Middle frontal gyrus (tissue), 1 donor: ENCODE results near the gene ARSI.

Source experiments
- DNase-seq: peaks from one replicate; pipeline ENCODE4 v3.0.0-alpha.2; 2015; ENCODE audit warnings: low spot score; ENCODE audit errors: extremely low spot score

The ARSI gene

GRCh38 chr5:150327139-150327538, 24.4 kb upstream of the ARSI start:
- no peak for DNase-seq

DNA sequence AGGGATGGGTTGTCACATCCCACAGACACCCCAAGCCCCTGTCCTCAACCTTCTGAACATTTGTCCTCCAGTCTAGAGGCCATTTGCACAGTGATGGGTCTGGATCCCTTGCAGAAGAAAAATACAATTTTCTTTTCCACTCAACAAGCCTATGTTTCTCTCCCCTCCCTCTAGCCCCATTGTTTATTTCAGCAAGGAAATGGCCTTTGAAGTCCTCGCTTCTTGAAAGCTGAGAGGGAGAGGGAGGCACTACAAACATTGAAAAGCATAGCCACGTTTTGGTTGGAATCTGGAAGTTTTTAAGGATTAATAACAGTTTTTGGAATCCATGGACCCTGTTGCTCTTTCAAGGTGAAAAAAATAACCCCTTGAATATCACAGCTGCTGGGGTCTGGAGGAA, 24.0 kb upstream of the ARSI start:
- DNase-seq: no peak

- DNase-seq: no peak
Measured at GRCh38 chr5:150325426-150325825, 22.7 kb upstream of the ARSI start.

GRCh38 chr5:150323819-150324218, 21.1 kb upstream of the ARSI start:
- DNase-seq: no peak

DNA sequence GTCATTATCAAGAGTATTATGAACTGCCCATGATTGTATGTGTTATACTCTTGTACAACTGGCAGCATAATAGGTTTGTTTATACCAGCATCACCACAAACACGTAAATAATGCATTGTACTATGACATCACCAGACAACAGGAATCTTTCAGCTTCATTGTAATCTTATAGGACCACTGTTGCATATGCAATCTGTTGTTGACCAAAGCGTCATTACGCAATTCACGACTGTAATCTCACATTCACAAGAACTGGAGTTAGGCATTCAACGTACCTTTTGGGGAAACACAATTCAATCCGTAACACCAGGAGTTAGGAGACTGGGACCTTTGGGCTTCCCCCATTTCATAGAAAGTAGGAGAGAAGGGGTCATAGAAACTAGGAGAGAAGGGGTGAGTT, 20.4 kb upstream of the ARSI start:
- no peak for DNase-seq

- DNase-seq: no peak
Measured at GRCh38 chr5:150322202-150322601, 19.5 kb upstream of the ARSI start.

DNA sequence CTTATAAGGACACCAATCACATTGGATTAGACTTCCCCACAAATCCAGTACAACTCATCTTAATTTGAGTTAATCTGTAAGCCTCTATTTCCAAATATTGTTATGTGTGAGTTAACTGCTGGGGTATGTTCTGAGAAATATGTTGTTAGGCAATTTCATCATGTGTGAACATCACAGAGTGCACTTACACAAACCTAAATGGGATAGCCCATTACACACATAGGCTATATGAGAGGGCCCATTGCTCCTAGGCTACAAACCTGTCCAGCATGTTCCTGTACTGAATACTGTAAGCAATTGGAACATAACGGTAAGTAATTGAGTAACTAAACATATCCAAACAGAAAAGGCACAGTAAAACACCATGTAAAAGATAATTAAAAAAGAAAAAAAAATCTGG, 19.1 kb upstream of the ARSI start:
- DNase-seq: no peak

DNA sequence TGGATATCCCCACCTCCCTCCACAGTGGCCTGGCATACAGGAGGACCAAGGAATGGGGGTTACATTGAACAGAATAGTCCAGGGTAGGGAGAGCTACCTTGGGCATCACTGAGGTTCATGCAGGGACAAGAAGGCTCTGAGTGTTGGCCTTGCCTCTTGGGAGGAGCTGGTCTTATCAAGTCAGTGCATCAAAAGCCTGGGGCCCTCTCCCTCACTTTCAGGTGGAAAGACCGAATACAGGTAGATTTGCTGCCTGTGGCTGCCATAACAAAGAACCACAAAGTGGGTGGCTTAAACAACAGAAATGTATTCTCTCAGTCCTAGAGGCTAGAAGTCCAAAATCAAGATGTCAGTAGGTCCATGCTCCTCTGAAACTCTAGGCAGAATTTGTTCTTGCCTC, 18.5 kb upstream of the ARSI start:
- DNase-seq: no peak

DNA sequence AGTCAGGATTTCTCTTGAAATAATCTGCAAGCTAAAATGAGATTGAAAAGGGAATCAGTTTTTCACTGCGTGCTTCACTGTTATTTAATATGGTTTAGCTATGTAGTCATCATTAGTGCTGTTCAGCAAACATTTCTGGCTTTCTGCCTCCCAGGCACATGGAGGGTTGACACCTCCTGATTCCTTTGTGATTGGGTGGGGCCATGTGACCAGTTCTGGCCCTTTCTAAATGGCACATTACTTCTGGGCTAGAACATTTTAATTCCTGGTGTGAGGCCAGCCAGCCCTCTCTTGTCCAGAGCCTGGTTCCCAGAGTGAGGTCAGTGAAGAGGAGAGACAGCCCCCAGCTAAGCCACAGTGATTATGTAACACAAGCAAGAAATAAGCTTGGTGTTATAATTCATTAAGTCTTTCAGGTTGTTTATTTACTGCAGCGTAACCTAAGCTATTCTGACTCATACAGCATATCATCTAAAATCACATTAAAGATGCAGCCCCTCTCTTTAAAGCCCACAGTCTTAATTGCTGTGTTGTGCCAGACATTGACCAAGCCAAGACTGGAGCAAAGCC, 17.4 kb upstream of the ARSI start:
- DNase-seq: peak; percentile 38

DNA sequence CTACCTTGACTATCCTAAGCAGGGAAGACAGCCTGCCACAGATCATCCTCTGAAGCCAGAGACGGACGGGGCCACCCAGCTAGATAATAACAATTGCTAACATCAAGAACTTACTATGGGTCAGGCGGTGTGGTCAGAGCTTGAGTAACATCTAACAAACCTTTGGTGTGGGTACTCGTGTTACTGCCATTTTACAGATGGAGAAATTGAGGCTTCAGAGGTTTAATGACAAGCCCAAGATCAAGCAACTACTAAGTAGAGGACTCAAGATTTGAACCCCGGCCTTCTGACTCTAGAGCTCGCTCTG, 16.7 kb upstream of the ARSI start:
- no peak for DNase-seq

GRCh38 chr5:150318613-150319483, 16.1 kb upstream of the ARSI start:
- no peak for DNase-seq

DNA sequence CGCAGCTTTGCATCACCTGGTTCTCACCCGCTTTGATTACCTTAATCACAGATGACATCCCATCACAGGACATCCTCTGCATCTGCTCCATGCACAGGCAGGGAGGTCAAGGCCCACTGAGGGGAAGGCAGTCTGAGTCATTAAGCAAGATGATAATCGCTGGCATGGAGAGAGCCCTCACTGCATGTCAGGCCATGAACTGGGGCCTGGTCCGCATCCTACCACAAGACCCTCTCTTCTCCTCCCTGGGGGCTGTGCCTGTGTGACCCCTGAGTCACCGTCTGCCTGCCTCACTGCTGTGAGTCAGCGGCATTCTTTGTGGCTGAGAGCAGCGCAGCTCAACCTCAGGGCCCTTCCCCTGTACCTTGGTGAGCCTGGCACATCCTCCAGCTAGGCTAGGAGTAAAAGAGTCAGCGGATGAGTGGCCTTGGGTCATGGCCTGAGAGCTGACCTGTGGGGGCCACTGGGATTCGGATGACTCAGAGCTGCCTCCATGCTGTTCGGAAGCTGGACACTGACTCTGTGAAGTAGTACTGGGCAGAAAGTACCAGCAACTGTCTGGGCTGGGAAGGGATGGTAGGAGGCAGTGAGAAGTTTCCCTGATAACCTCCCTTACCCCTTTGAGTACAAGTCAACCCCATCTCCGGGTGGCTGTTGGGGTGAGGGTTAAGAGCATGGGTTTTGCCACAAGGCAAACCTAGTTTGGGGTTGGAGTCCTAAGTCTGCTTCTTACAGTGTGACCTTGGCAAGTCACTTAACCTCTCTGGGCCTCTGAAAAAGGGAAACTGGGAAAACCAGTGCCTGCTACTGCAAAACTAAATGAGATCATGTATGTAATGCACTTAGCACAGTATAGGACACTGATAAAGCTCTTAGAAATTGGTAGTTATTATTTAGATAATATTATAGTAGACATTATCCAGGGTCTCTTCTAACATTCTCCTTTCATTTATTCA, 14.6 kb upstream of the ARSI start:
- no peak for DNase-seq

DNA sequence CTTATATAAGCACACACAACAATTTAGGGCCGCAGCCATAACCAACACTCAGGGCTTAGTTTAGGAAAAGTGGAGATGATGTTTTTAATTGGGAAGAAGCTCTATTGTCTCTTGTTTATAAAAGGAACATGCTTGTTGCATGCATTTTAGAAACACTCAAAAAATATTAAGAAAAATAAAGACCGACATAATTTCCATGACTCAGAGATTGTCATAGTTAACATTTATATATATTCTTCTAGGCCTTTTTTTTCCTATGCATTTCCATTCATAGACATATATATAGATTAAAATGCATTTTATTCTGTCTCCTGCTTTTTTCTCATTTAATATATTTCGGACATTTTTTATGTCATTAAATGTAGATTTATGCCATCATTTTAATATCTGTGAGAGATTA, 13.6 kb upstream of the ARSI start:
- no peak for DNase-seq

GRCh38 chr5:150315245-150315644, 12.5 kb upstream of the ARSI start:
- no peak for DNase-seq

GRCh38 chr5:150313921-150314716, 11.4 kb upstream of the ARSI start:
- no peak for DNase-seq

- no peak for DNase-seq
Measured at GRCh38 chr5:150313501-150313900, 10.8 kb upstream of the ARSI start.

DNA sequence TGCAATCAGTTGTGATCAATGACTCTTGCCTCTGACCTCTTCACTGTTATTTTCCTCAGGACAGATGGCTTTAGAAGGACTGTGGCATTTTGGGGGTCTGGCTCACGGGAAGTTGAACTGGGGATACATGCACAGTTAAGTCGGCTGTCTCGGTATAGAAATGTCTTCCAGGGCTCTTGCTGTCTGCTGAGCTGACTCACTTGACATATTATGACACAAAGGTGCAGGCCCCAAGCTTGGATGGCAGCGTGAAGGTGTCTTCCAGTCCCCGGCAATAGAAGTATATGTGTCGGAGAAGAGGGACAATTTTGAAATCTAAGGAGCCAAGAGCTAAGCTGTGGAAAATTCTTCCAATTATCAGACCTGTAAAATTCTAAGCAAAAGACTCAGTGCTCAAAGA, 9.8 kb upstream of the ARSI start:
- no peak for DNase-seq

DNA sequence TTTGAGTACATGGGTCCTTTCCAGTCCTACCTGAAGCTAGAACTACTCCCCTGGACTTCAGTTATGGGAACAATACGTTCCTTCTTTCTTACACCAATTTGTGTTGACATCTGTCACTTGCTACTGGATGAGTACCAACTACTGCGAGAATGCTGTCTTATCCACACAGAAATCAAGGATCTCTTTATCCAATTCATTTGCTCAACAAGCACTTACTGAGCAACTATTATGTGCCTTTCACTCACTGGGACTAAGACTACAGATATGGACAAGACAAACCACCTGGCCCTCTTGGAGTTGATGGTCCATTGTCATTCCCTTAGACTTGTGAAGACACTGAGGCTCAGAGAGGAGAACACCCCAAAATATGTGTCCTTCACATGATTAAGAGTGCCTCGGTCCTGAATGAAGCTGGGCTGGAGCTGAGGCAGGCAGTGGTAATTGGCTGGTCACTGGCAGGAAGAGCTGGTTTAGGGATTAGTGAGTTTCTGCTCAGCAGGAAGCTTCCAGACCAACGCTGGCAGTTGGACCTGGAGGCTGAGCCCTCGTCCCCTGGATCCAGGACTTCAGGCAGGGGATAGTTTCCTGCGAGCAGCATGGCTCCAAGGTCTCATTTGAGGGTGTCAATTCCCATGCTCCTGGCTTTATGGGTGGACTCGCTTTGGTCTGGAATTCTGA, 8.4 kb upstream of the ARSI start:
- no peak for DNase-seq

DNA sequence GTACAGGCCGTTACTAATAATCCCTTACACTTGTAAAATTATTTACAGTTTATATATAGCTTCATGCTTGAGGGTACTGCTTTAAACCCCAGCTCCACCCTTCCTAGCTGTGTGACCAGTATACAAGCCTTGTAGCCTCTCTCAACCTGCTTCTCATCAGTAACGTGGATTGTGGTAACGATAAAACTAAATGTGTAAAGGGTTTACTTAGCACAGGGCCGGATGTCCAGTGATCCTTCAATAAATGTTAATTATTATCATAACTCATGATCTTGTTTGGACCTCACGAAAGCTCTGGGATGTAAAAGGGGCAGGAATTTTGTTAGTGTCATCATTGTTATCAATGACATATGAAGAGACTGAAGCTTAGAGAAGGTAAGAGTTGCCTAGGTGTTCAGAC, 7.5 kb upstream of the ARSI start:
- DNase-seq: no peak

GRCh38 chr5:150309886-150310239, 7.2 kb upstream of the ARSI start:
- DNase-seq: no peak
